T1000 (cell line): ENCODE data around the gene MTHFD2L.

Source experiments
- DNase-seq: peaks from one replicate; lab custom pipeline; 2025; ENCODE audit warnings: mixed read lengths; lab: John Stamatoyannopoulos, UW

Gene MTHFD2L

GRCh38 chr4:74307170-74307569 lies 149.3 kb downstream of the MTHFD2L start:
- no peak for DNase-seq

- DNase-seq: no peak
Observed at GRCh38 chr4:74308215-74308614, 150.3 kb downstream of the MTHFD2L start, which contains the start of gene EPGN. Gene EPGN, plus strand, starts transcription at chr4:74308470. Its CDS starts 64 bp downstream, at chr4:74308534.

GRCh38 chr4:74309223-74309622 lies 151.3 kb downstream of the MTHFD2L start:
- DNase-seq: no peak

GRCh38 chr4:74311696-74312313 lies 153.9 kb downstream of the MTHFD2L start:
- peak; percentile 0 for DNase-seq

GRCh38 chr4:74314329-74314728 lies 156.4 kb downstream of the MTHFD2L start:
- no peak for DNase-seq

- DNase-seq: no peak
Observed at GRCh38 chr4:74314944-74315343, 157.0 kb downstream of the MTHFD2L start.

- no peak for DNase-seq
Observed at GRCh38 chr4:74315376-74315775, 157.5 kb downstream of the MTHFD2L start.

GRCh38 chr4:74316397-74316796 lies 158.5 kb downstream of the MTHFD2L start:
- no peak for DNase-seq

GRCh38 chr4:74317616-74318246 lies 159.8 kb downstream of the MTHFD2L start:
- DNase-seq: no peak

- DNase-seq: no peak
Observed at GRCh38 chr4:74318276-74318675, 160.4 kb downstream of the MTHFD2L start.

- DNase-seq: no peak
Observed at GRCh38 chr4:74319470-74319869, 161.6 kb downstream of the MTHFD2L start.

GRCh38 chr4:74320559-74321118 lies 162.7 kb downstream of the MTHFD2L start:
- no peak for DNase-seq

- no peak for DNase-seq
Observed at GRCh38 chr4:74322301-74322700, 164.4 kb downstream of the MTHFD2L start.

- DNase-seq: no peak
Observed at GRCh38 chr4:74323663-74324062, 165.7 kb downstream of the MTHFD2L start.

- no peak for DNase-seq
Observed at GRCh38 chr4:74324262-74324661, 166.3 kb downstream of the MTHFD2L start.

GRCh38 chr4:74325886-74326285 lies 168.0 kb downstream of the MTHFD2L start:
- DNase-seq: no peak

GRCh38 chr4:74327762-74328161 lies 169.8 kb downstream of the MTHFD2L start:
- DNase-seq: no peak

- no peak for DNase-seq
Observed at GRCh38 chr4:74328501-74328900, 170.6 kb downstream of the MTHFD2L start.

- no peak for DNase-seq
Observed at GRCh38 chr4:74329307-74329706, 171.4 kb downstream of the MTHFD2L start.

GRCh38 chr4:74330295-74330750 lies 172.4 kb downstream of the MTHFD2L start:
- no peak for DNase-seq

- DNase-seq: no peak
Observed at GRCh38 chr4:74331252-74331651, 173.3 kb downstream of the MTHFD2L start.

GRCh38 chr4:74331944-74332343 lies 174.0 kb downstream of the MTHFD2L start:
- no peak for DNase-seq

GRCh38 chr4:74334636-74335035 lies 176.7 kb downstream of the MTHFD2L start:
- DNase-seq: no peak
